GM21515 (cell line): ENCODE data around the gene GNB1.
"Not testable (repeated sequence)": the region's sequence is repeated elsewhere in the genome, so short reads cannot be mapped to it uniquely, and the experiment has no call there.

ENCODE experiments used
- ATAC-seq: cut with Tn5 transposase; IDR thresholded peaks from one replicate; pipeline ENCODE4 v1.9.1; 2021; ENCODE audit not compliant: unreplicated experiment

GNB1 gene

GRCh38 chr1:1892079-1892762 is 1.3 kb upstream of the GNB1 start:
- no peak for ATAC-seq

GRCh38 chr1:1891349-1892078 is 627 bp upstream of the GNB1 start:
- ATAC-seq, result no peak

- ATAC-seq, result peak; percentile 30
Measured at GRCh38 chr1:1889847-1890505, 911 bp downstream of the GNB1 start.

GRCh38 chr1:1889090-1889750 is 1.7 kb downstream of the GNB1 start:
- no peak for ATAC-seq

GRCh38 chr1:1883890-1884289 is 7.0 kb downstream of the GNB1 start:
- ATAC-seq, result not testable (repeated sequence)

GRCh38 chr1:1883092-1883873 is 7.6 kb downstream of the GNB1 start:
- no peak for ATAC-seq

GRCh38 chr1:1881727-1882126 is 9.2 kb downstream of the GNB1 start:
- no peak for ATAC-seq

GRCh38 chr1:1880617-1881312 is 10.1 kb downstream of the GNB1 start:
- no peak for ATAC-seq

GRCh38 chr1:1879942-1880341 is 10.9 kb downstream of the GNB1 start:
- no peak for ATAC-seq

- ATAC-seq, result no peak
Measured at GRCh38 chr1:1877865-1878436, 12.9 kb downstream of the GNB1 start.

- ATAC-seq, result no peak
Measured at GRCh38 chr1:1876335-1876930, 14.5 kb downstream of the GNB1 start.

GRCh38 chr1:1875932-1876331 is 15.0 kb downstream of the GNB1 start:
- no peak for ATAC-seq

- no peak for ATAC-seq
Measured at GRCh38 chr1:1874901-1875300, 16.0 kb downstream of the GNB1 start.

- ATAC-seq, result no peak
Measured at GRCh38 chr1:1873186-1873585, 17.7 kb downstream of the GNB1 start.

- ATAC-seq, result no peak
Measured at GRCh38 chr1:1872329-1872994, 18.4 kb downstream of the GNB1 start.

GRCh38 chr1:1869469-1869868 is 21.4 kb downstream of the GNB1 start:
- no peak for ATAC-seq

GRCh38 chr1:1867164-1867563 is 23.7 kb downstream of the GNB1 start:
- no peak for ATAC-seq

GRCh38 chr1:1862905-1863547 is 27.9 kb downstream of the GNB1 start:
- no peak for ATAC-seq
